GM19328 (cell line): ENCODE results near the gene PRTN3.
A peak's percentile ranks its signal among the peaks of the same experiment; 100 is the strongest.

Experiments used
- ATAC-seq: cut with Tn5 transposase; IDR thresholded peaks from one replicate; pipeline ENCODE4 v1.9.1; 2021; ENCODE audit warnings: mild to moderate bottlenecking, moderate library complexity; ENCODE audit not compliant: unreplicated experiment

The PRTN3 gene

GRCh38 chr19:892894-893689 is 52.3 kb downstream of the PRTN3 start, which contains the start of the genes MED16 and RNU6-9:
MED16 (minus strand) TSS chr19:893187; CDS start chr19:891131, 2,056 bp downstream.
RNU6-9 (plus strand) TSS chr19:893484.
- peak; percentile 75 for ATAC-seq

GRCh38 chr19:896434-896833 is 55.6 kb downstream of the PRTN3 start:
- ATAC-seq = no peak

GRCh38 chr19:896999-897398 is 56.2 kb downstream of the PRTN3 start:
- ATAC-seq = no peak

GRCh38 chr19:897442-898039 is 56.7 kb downstream of the PRTN3 start:
- no peak for ATAC-seq
